A549 (cell line): ENCODE results near the gene CCDC116. TPM values are rescaled to one million over a fixed set of nuclear protein-coding genes. Genes with fewer than 3 reads are reported as not detected.

ENCODE experiments used
- ATAC-seq, 2 experiments: fragments of 200-7000 bp in 1 of 2; fragments of >200 bp in 1 of 2; cut with Nextera tagmentation in 1 of 2; cut with Tn5 transposase in 1 of 2; 3 replicates each; pipeline versions ENCODE4 v1.8.0 to v1.9.1; 2018 to 2020; ENCODE audit warnings: mild to moderate bottlenecking in 1 of 2, moderate library complexity in 1 of 2
- CTCF ChIA-PET: fragments of 300-600 bp; sonication (Branson Sonifier 250); formaldehyde crosslinking; extraction: SDS; loops from one replicate; lab custom pipeline; 2021; ENCODE audit warnings: antibody characterized with exemption, inconsistent platforms; lab: Yijun Ruan, JAX
- POLR2A ChIA-PET: fragments of 350-600 bp; formaldehyde crosslinking; extraction: SDS; loops from one replicate; lab custom pipeline; 2021; ENCODE audit warnings: antibody characterized with exemption, inconsistent platforms; lab: Yijun Ruan, JAX
- DNase-seq, 2 experiments: peaks; one replicate each; pipeline versions ENCODE4 v3.0.0 to v3.0.0-alpha.2; 2011 to 2016; ENCODE audit warnings: low read depth in 1 of 2, low spot score in 1 of 2
- FAIRE-seq: peaks from 2 replicates; lab custom pipeline; 2011; peaks lifted over from hg19 to GRCh38; lab: Jason Lieb, UNC
- H3K27ac ChIP-seq, 2 experiments: fragments of >200 bp; sonication (Bioruptor Twin); formaldehyde crosslinking; 3 replicates each; pipeline ENCODE4 v1.5.1; 2016 to 2017
- H3K4me1 ChIP-seq: fragments of >200 bp; sonication (Bioruptor Twin); formaldehyde crosslinking; 3 replicates; pipeline ENCODE4 v1.6.1; 2016
- H3K4me2 ChIP-seq: fragments of >200 bp; sonication (Bioruptor Twin); formaldehyde crosslinking; 3 replicates; pipeline ENCODE4 v1.6.1; 2016
- H3K4me3 ChIP-seq: fragments of >200 bp; sonication (Bioruptor Twin); formaldehyde crosslinking; 3 replicates; pipeline ENCODE4 v1.5.1; 2016
- H3K9me3 ChIP-seq: fragments of >200 bp; sonication (Bioruptor Twin); formaldehyde crosslinking; 3 replicates; pipeline ENCODE4 v1.6.1; 2016
- CEBPB ChIP-seq, 2 experiments: fragments of >200 bp in 1 of 2; sonication (Bioruptor Twin) in 1 of 2; formaldehyde crosslinking in 1 of 2; IDR thresholded peaks; 2 replicates each; pipeline ENCODE4 v1.6.1; 2012 to 2016
- CTCF ChIP-seq: fragments of >200 bp; sonication (Bioruptor Twin); formaldehyde crosslinking; IDR thresholded peaks from 3 replicates; pipeline ENCODE4 v1.5.1; 2016
- E2F6 ChIP-seq: IDR thresholded peaks from 2 replicates; pipeline ENCODE4 v1.6.1; 2012; ENCODE audit warnings: low read depth, borderline replicate concordance
- GATA3 ChIP-seq: IDR thresholded peaks from 2 replicates; pipeline ENCODE4 v1.6.1; 2012; ENCODE audit warnings: borderline replicate concordance
- HMGXB4 ChIP-seq: fragments of 250-450 bp; sonication (Bioruptor Pico); IDR thresholded peaks from 2 replicates; pipeline ENCODE4 v1.5.0; 2021; ENCODE audit warnings: mild to moderate bottlenecking, moderate library complexity, borderline replicate concordance
- HOXB5 ChIP-seq: fragments of 250-450 bp; sonication (Bioruptor Pico); IDR thresholded peaks from 2 replicates; pipeline ENCODE4 v1.5.0; 2020; ENCODE audit warnings: mild to moderate bottlenecking, moderate library complexity
- NPAS2 ChIP-seq: fragments of 250-450 bp; sonication (Bioruptor Pico); IDR thresholded peaks from 2 replicates; pipeline ENCODE4 v1.8.0; 2022; ENCODE audit warnings: mild to moderate bottlenecking, moderate library complexity, borderline replicate concordance
- NR3C1 ChIP-seq: fragments of >200 bp; sonication (Bioruptor Twin); formaldehyde crosslinking; IDR thresholded peaks from 3 replicates; pipeline ENCODE4 v1.6.1; 2017
- PHF8 ChIP-seq: fragments of 200-600 bp; sonication (generic); IDR thresholded peaks from 2 replicates; pipeline ENCODE4 v1.6.1; 2016; ENCODE audit warnings: low read depth, mild to moderate bottlenecking, antibody characterized with exemption, moderate library complexity, borderline replicate concordance
- POLR2A ChIP-seq: IDR thresholded peaks from 2 replicates; pipeline ENCODE4 v1.6.1; 2012; ENCODE audit warnings: mild to moderate bottlenecking, low read length
- RNF2 ChIP-seq: fragments of 200-600 bp; sonication (generic); IDR thresholded peaks from 2 replicates; pipeline ENCODE4 v1.6.1; 2016; ENCODE audit warnings: low read depth, mild to moderate bottlenecking, antibody characterized with exemption, moderate library complexity, borderline replicate concordance
- ZC3H11A ChIP-seq: fragments of 450-650 bp; IDR thresholded peaks from 2 replicates; pipeline ENCODE4 v1.6.1; 2014; ENCODE audit warnings: antibody characterized with exemption, mild to moderate bottlenecking
- ZSCAN20 ChIP-seq: fragments of 250-450 bp; sonication (Bioruptor Pico); IDR thresholded peaks from 2 replicates; pipeline ENCODE4 v1.8.0; 2022; ENCODE audit warnings: mild to moderate bottlenecking, moderate library complexity
- WGBS: methylation state at CpG from one replicate; pipeline ENCODE4 v1.1.6; 2017; ENCODE audit errors: missing lambda C conversion rate; 5-methylcytosine and 5-hydroxymethylcytosine counted together
- polyA plus RNA-seq, 4 experiments: library from polyadenylated mRNA; depleted of rRNA in 3 of 4; stranded (reverse); fragments of >200 nt; fragmentation: RNase III in 1 of 4; extraction: RNeasy Plus Mini Kit Qiagen cat#74134 plus additional on column Dnase treatment in 1 of 4; gene quantifications; 2 replicates in 3 of 4; 3 replicates in 1 of 4; pipeline ENCODE4 v1.2.3, GENCODE V29; 2011 to 2017
- TF ChIP-seq, protein P1 (sequence below): fragments of 200-600 bp; sonication (generic); IDR thresholded peaks from 2 replicates; pipeline ENCODE4 v1.6.1; 2016; ENCODE audit warnings: antibody characterized with exemption, mild to moderate bottlenecking, moderate library complexity
- TF ChIP-seq, protein P2 (sequence below): IDR thresholded peaks from 2 replicates; pipeline ENCODE4 v1.6.1; 2012

The CCDC116 gene
- polyA plus RNA-seq, 2 of the 4 experiments (the other 2 are of a cell fraction): 0.06 TPM; not detected in 1

DNA sequence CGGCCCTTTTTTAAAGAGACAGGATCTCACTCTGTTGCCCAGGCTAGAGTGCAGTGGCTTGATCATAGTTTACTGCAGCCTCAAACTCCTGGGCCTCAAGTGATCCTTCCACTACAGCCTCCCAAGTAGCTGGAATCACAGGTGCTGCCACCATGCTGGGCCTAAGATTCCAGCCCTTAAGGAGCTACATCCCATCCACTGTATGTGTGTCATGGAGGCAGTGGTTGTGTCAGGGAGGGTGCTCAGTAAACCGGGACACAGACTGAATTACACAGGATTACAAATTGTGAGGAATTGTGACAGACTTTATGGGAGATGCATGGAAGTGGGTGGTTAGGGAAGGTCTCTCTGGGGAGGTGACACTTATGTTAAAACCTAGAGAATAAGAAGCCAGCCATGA is 31.2 kb downstream of the CCDC116 start (continued):
- TF ChIP-seq, protein P1, sequence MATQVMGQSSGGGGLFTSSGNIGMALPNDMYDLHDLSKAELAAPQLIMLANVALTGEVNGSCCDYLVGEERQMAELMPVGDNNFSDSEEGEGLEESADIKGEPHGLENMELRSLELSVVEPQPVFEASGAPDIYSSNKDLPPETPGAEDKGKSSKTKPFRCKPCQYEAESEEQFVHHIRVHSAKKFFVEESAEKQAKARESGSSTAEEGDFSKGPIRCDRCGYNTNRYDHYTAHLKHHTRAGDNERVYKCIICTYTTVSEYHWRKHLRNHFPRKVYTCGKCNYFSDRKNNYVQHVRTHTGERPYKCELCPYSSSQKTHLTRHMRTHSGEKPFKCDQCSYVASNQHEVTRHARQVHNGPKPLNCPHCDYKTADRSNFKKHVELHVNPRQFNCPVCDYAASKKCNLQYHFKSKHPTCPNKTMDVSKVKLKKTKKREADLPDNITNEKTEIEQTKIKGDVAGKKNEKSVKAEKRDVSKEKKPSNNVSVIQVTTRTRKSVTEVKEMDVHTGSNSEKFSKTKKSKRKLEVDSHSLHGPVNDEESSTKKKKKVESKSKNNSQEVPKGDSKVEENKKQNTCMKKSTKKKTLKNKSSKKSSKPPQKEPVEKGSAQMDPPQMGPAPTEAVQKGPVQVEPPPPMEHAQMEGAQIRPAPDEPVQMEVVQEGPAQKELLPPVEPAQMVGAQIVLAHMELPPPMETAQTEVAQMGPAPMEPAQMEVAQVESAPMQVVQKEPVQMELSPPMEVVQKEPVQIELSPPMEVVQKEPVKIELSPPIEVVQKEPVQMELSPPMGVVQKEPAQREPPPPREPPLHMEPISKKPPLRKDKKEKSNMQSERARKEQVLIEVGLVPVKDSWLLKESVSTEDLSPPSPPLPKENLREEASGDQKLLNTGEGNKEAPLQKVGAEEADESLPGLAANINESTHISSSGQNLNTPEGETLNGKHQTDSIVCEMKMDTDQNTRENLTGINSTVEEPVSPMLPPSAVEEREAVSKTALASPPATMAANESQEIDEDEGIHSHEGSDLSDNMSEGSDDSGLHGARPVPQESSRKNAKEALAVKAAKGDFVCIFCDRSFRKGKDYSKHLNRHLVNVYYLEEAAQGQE: no peak

DNA sequence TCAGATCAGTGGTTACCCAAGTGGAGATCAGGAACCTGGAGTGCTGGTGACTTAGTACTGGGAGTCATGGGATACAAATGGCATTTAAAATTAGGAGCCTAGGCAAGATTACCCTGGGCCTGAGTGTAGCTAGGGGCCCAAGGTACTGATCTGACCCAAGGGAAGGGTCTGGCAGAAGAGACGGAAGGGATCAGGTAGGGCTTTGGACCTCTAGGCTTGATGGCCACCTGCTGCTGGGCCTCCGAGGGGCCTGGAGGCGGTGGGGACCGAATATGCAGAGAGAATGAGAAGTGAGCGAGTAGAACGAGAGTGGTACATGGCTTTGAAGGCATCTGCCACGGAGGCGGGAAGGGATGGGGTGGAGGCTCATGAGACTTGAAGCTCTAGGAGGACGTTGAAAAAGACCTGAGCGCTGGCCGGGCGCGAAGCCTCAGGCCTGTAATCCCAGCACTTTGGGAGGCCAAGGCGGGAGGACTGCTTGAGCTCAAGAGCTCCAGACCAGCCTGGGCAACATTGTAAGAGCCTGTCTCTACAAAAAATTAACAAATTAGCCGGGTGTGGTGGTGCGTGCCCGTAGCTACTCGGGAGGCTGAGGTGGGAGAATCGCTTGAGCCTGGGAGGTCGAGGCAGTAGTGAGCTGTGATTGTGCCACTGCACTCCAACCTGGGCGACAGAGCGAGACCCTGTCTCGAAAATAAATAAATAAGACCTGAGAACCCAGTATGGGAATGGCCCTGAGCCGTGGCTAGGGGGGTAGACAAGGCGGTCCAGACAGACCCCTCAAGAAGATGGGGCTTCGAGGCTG is 32.7 kb downstream of the CCDC116 start:
- DNase-seq (no peak), FAIRE-seq (no peak), ATAC-seq (peak in 1 of 2 experiments; percentile 6; a peak in 2 of 6 replicates)
- H3K4me2 ChIP-seq: peak overlapping the region; percentile 85
- TF ChIP-seq ZC3H11A (no peak), CEBPB (IDR thresholded peaks at IDR 0.05) (no peak), NR3C1 (no peak), HMGXB4 (CRISPR knock-in tag) (no peak), POLR2A (no peak), NPAS2 (CRISPR knock-in tag) (no peak), GATA3 (no peak), RNF2 (no peak), PHF8 (no peak)
- H3K4me1 ChIP-seq: no peaks in the 10 kb centered on the region; the same call in 2 of the 3 replicates
- CTCF ChIA-PET: interaction anchor here (0.6 to 1.5 kb wide), 4 partner anchors 12 to 330 kb away, joined by 3 to 5 read pairs (median 4); partner anchors contain the start of gene SDF2L1
- peak overlapping the region; percentile 93 to 98 for H3K27ac ChIP-seq
- POLR2A ChIA-PET: interaction anchor here (0.6 to 2.1 kb wide), 2 partner anchors 36 to 49 kb away, joined by 3 to 4 read pairs; no protein-coding TSS in a partner anchor
- H3K4me3 ChIP-seq: peak overlapping the region; percentile 81
- 62% methylated on average over 26 of the region's 26 CpGs for WGBS
- no peaks in the 10 kb centered on the region for H3K9me3 ChIP-seq

DNA sequence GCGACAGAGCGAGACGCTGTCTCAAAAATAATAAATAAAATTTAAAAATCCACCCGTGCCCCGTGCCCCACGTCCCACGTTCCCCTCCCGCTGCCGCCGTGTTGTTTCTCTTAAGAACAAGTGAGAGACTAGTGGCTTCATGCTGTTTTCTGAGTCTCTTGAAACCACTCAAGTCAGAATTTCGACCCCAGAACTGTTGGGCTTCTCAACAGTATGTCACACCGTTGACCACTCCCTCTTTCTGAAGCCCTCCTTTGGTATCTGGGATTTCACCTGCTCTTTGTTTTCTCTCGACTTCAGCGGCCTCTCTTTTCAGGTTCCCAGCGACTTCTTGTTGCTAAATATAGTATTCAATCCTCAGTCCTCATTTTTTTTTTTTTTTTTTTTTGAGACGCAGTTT is 34.2 kb downstream of the CCDC116 start:
- no peaks in the 10 kb centered on the region for H3K9me3 ChIP-seq
- H3K27ac ChIP-seq: peak overlapping the region; percentile 93 to 98
- ChIA-PET CTCF (no interaction called here), POLR2A (interaction anchor here (1.0 to 2.1 kb wide), 2 partner anchors 9 to 38 kb away, joined by 3 to 4 read pairs; no protein-coding TSS in a partner anchor)
- TF ChIP-seq ZSCAN20 (CRISPR knock-in tag): no peak
- TF ChIP-seq E2F6: no peak
- no peak for TF ChIP-seq HOXB5
- no peak for TF ChIP-seq CTCF
- TF ChIP-seq, protein P2, sequence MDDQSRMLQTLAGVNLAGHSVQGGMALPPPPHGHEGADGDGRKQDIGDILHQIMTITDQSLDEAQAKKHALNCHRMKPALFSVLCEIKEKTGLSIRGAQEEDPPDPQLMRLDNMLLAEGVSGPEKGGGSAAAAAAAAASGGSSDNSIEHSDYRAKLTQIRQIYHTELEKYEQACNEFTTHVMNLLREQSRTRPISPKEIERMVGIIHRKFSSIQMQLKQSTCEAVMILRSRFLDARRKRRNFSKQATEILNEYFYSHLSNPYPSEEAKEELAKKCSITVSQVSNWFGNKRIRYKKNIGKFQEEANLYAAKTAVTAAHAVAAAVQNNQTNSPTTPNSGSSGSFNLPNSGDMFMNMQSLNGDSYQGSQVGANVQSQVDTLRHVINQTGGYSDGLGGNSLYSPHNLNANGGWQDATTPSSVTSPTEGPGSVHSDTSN: no peak
- ATAC-seq: no peak
- no peaks in the 10 kb centered on the region; the same call in 2 of the 3 replicates for H3K4me1 ChIP-seq
- peak overlapping the region; percentile 86 for H3K4me2 ChIP-seq
- H3K4me3 ChIP-seq: peak overlapping the region; percentile 81
- FAIRE-seq: no peak
- no peak for DNase-seq
- WGBS: 29% methylated on average over 15 of the region's 16 CpGs
